ENCODE results near the gene STX11.

Gene STX11

DNA sequence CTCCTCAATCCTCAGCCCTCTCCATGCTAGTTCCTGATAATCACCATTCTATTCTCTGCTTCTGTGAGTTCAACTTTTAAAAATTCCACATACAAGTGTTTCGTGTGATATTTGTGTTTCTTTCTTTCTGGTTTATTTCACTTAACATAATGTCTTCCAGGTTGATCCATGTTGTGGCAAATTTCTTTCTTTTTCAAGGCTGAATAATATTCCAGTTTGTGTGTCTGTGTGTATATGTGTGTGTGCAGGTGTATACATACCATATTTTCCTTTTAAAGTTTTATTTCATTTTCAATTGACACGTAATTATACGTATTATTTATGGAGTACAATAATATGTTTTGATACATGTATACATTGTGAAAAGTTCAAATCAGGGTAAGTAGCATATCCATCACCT lies 35.1 kb upstream of the STX11 start:
- TF ChIP-seq, protein P1, sequence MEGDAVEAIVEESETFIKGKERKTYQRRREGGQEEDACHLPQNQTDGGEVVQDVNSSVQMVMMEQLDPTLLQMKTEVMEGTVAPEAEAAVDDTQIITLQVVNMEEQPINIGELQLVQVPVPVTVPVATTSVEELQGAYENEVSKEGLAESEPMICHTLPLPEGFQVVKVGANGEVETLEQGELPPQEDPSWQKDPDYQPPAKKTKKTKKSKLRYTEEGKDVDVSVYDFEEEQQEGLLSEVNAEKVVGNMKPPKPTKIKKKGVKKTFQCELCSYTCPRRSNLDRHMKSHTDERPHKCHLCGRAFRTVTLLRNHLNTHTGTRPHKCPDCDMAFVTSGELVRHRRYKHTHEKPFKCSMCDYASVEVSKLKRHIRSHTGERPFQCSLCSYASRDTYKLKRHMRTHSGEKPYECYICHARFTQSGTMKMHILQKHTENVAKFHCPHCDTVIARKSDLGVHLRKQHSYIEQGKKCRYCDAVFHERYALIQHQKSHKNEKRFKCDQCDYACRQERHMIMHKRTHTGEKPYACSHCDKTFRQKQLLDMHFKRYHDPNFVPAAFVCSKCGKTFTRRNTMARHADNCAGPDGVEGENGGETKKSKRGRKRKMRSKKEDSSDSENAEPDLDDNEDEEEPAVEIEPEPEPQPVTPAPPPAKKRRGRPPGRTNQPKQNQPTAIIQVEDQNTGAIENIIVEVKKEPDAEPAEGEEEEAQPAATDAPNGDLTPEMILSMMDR (IDR thresholded peaks at IDR 0.05), result no peak

DNA sequence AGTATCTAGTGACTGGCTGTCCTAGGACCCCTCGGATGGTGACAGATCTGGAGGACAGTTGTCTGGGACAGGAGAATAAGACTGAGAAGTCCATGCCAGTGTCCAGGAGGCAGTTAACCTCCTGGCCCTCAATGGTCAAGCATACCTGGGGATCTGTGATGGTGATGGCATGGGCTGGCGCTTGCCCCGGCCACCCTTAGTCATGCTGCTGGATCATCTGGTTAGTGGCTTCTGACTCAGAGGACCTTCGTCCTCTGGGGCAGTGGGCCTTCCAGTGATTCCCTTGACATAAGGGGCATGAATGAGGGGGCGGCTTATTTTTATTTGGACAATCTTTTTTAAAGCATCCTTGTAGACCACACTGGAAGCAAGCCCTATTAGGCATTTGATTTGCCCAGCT lies 30.9 kb upstream of the STX11 start:
- TF ChIP-seq, protein P1 (IDR thresholded peaks at IDR 0.05), result no peak

DNA sequence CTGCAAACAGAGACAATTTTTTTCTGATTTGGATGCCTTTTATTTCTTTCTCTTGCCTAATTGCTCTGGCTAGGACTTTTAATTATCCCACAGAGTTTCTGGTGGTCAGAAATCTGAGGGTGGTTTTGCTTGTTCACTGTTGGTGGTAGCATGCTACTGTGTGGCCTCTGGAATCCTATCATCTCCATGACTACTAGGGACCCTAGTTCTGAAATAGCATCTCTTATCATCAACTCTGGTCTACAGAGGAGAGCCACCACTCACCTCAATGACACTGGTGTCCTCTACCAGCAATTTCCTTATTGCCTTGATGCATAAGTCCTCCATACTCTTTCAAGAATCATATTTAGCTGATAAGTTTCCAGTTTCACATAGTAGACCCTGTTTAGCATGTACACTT lies 27.5 kb upstream of the STX11 start:
- TF ChIP-seq, protein P1 (IDR thresholded peaks at IDR 0.05), result no peak

DNA sequence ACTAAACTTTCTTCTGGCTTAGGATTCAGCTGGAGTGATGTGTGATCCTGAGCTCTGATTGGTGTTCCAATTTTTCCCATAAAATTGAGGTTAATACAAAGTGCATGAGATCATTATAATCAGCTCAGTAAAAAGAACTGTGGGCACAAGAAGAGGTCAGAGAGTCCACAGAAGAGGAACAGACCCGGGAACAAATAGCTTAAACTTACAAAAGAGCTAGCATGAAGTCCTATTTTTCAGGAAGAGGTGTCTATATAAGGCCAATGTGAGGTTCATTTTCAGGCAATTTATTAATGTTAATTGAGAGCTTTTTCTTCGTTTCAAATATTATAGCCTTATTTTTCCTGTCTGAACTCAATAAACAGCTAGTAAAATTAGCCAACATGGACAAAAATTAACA lies 26.9 kb upstream of the STX11 start:
- TF ChIP-seq, protein P1 (IDR thresholded peaks at IDR 0.05), result no peak

DNA sequence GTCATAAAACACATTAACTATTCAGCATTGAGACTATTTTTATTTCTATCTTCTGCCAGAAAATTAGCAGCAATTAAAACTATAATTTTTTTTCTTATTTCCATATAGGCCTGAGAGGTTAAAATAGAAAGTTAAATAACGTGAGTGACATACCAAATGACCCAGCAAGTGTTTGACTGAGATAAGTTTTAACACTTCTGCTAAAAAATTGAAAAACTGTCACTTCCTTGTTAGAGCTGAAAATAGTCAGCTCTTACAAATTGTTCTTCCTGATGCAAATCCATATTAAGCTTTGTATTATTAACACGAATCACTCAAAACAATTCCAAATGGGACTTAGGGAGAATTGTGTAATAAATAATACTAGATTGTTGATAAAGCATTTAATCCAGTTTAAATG lies 26.5 kb upstream of the STX11 start:
- TF ChIP-seq, protein P1 (IDR thresholded peaks at IDR 0.05), result no peak

DNA sequence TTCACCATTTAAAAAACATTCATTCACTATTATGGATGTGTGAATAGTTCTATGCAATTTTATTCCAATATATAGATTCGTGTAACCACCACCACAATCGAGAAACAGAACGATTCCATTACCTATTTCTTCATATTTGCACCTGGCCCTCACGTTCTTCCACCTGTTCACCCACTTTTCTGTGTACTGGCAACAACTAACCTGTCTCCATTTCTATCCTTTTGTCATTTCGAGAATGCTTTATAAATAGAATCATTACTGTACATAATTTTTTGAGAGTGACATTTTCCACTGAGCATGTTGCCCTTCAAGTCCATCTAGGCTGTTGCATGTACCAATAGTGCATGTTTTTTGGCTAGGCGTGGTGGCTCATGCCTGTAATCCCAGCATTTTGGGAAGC lies 23.2 kb upstream of the STX11 start:
- TF ChIP-seq, protein P1 (IDR thresholded peaks at IDR 0.05), result no peak

DNA sequence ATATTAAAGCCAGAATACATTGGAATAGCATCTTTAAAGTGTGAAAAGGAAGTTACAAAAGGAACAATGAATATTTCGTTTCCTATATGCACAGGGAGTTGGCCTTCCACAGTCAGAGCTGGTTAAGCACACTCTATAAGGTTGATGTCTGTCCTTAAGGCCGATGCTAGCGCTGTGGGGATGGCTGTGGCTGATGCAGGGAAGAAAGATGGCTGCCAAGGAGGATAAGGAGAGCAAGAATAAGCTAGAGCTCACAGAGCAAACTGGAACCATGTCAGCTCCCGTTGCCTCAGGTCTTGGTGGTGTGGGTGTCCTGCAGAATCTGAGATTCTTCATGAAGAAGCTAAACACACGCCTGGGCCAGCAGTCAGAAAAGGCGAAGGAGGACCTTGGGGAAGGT lies 20.8 kb upstream of the STX11 start:
- TF ChIP-seq, protein P1 (IDR thresholded peaks at IDR 0.05), result no peak

DNA sequence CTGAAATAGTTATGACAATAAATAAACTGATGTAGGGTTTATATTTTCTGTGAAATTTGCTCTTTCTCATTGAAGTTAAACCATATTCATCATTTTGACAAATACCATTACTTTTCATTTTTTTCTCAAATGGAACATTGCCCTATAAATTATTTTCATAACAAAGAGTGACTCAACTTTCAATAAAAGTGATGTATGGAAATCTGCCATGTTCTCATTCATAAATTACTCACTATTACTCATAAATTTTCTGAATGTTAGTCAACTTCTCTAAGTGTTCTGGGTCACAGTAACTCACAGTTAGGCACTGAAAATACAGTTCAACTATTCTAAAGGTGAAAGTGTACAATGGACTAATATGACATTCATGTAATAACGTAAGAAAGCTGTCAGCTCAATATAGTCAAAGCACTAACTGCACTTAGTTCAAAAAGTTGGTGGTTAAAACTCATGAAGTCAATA lies 19.0 kb upstream of the STX11 start:
- TF ChIP-seq, protein P1 (IDR thresholded peaks at IDR 0.05), result no peak

Measured in LNCAP (cell line).